CD8-positive, alpha-beta memory T cell (primary cell): Measurements from ENCODE around the gene PDZD2. TPM values are rescaled to one million over a fixed set of nuclear protein-coding genes. Genes with fewer than 3 reads are reported as not detected.

Source experiments
- CTCF ChIA-PET: fragments of 350-600 bp; sonication (Branson Sonifier 250); formaldehyde crosslinking; loops from one replicate; lab custom pipeline; 2021; ENCODE audit warnings: antibody characterized with exemption; lab: Charles Lee
- POLR2A ChIA-PET: fragments of 350-600 bp; sonication (Branson Sonifier 250); formaldehyde crosslinking; loops from one replicate; lab custom pipeline; 2021; ENCODE audit warnings: antibody characterized with exemption; lab: Charles Lee
- DNase-seq, 5 donors: peaks; one replicate each; pipeline versions ENCODE4 v3.0.0 to v3.0.0-alpha.2; 2020 to 2022; ENCODE audit warnings: mixed read lengths in 1 of 5
- H3K27ac ChIP-seq: one replicate; pipeline ENCODE4 v1.7.0; 2013; ENCODE audit warnings: low read depth, mild to moderate bottlenecking, low read length, moderate library complexity
- H3K27me3 ChIP-seq: 2 replicates; pipeline ENCODE4 v1.7.0; 2013; ENCODE audit warnings: low read length, mild to moderate bottlenecking; ENCODE audit not compliant: insufficient read depth, poor library complexity, severe bottlenecking
- H3K36me3 ChIP-seq: 2 replicates; pipeline ENCODE4 v1.7.0; 2013; ENCODE audit warnings: mild to moderate bottlenecking, low read length, moderate library complexity; ENCODE audit not compliant: insufficient read depth
- H3K4me1 ChIP-seq: 2 replicates; pipeline ENCODE4 v1.7.0; 2013; ENCODE audit warnings: mild to moderate bottlenecking, low read length, moderate library complexity; ENCODE audit not compliant: insufficient read depth
- H3K4me3 ChIP-seq: 2 replicates; pipeline ENCODE4 v1.7.0; 2013; ENCODE audit warnings: mild to moderate bottlenecking, low read length
- H3K9me3 ChIP-seq: 2 replicates; pipeline ENCODE4 v1.7.0; 2013; ENCODE audit warnings: mild to moderate bottlenecking, low read length
- H3K27ac Mint-ChIP-seq, 8 donors: one replicate each; pipeline ENCODE4 v1.8.0; 2020 to 2021; ENCODE audit warnings: mixed read lengths in 8 of 8, mild to moderate bottlenecking in 6 of 8, inconsistent platforms in 3 of 8, moderate library complexity in 3 of 8
- H3K27me3 Mint-ChIP-seq, 2 donors: one replicate each; pipeline ENCODE4 v1.8.0; 2020 to 2021; ENCODE audit warnings: mixed read lengths in 2 of 2, mild to moderate bottlenecking in 1 of 2, moderate library complexity in 1 of 2
- H3K36me3 Mint-ChIP-seq, 3 donors: one replicate each; pipeline ENCODE4 v1.8.0; 2020 to 2021; ENCODE audit warnings: mixed read lengths in 3 of 3, inconsistent platforms in 1 of 3, mild to moderate bottlenecking in 1 of 3
- H3K4me1 Mint-ChIP-seq, 3 donors: one replicate each; pipeline ENCODE4 v1.8.0; 2020 to 2021; ENCODE audit warnings: mixed read lengths in 3 of 3, inconsistent platforms in 1 of 3, mild to moderate bottlenecking in 1 of 3
- H3K4me3 Mint-ChIP-seq, 7 donors: one replicate each; pipeline ENCODE4 v1.8.0; 2020 to 2021; ENCODE audit warnings: mixed read lengths in 7 of 7, mild to moderate bottlenecking in 6 of 7, moderate library complexity in 4 of 7, inconsistent platforms in 2 of 7
- H3K9me3 Mint-ChIP-seq, 5 donors: one replicate each; pipeline ENCODE4 v1.8.0; 2020 to 2022; ENCODE audit warnings: mixed read lengths in 5 of 5, mild to moderate bottlenecking in 3 of 5, moderate library complexity in 2 of 5, inconsistent platforms in 1 of 5
- polyA plus RNA-seq: library from polyadenylated mRNA; unstranded; fragments of 300-500 nt; fragmentation: Illumina TruSeq; gene quantifications from one replicate; pipeline ENCODE4 v1.2.3, GENCODE V29; 2021
- total RNA-seq, 2 experiments: library from RNA; stranded (reverse); gene quantifications; one replicate each; pipeline ENCODE4 v1.2.3, GENCODE V29; 2021

PDZD2 gene
- total and polyA plus RNA-seq, 3 experiments from 2014 or later, result 0.15 to 0.40 (median 0.27) TPM

DNA sequence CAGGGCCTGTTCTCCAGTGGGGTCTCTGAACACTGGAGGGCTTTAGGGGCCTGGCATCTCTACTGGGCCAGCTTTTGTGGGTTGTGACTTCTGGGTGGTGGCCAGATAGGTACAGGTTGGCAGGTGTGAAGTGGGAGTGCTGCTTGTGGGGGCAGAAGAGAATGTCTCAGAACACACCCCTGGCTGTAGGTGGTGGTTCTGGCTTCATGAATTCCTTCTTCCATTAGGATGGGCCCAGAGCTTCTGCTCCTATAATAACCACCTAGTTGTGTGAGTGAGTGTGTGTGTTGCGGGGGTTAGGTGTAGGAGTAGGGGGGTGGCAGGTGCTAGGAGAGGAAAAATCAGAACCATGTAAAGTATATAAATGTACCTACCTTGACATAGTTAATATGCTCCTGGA is 1.6 kb downstream of the PDZD2 start:
- POLR2A ChIA-PET, result no interaction called here
- no peak overlapping the region for H3K4me3 ChIP-seq
- no peaks in the 10 kb centered on the region for H3K36me3 ChIP-seq
- H3K27me3 Mint-ChIP-seq, result peaks cover 6 to 22% of the 10 kb centered on the region in 2 donors
- peaks cover 3 to 17% (median 7%) of the 10 kb centered on the region in 3 donors for H3K4me1 Mint-ChIP-seq
- CTCF ChIA-PET, result no interaction called here
- no peaks in the 10 kb centered on the region for H3K9me3 ChIP-seq
- peaks cover 7% of the 10 kb centered on the region for H3K4me1 ChIP-seq
- no peaks in the 10 kb centered on the region for H3K9me3 Mint-ChIP-seq
- no peak for DNase-seq
- H3K27ac ChIP-seq, result no peak overlapping the region
- H3K4me3 Mint-ChIP-seq, result peak overlapping the region in 1 of 7 donors; percentile 0
- no peak overlapping the region for H3K27ac Mint-ChIP-seq
- H3K36me3 Mint-ChIP-seq, result no peaks in the 10 kb centered on the region
- H3K27me3 ChIP-seq, result peaks cover 5% of the 10 kb centered on the region

DNA sequence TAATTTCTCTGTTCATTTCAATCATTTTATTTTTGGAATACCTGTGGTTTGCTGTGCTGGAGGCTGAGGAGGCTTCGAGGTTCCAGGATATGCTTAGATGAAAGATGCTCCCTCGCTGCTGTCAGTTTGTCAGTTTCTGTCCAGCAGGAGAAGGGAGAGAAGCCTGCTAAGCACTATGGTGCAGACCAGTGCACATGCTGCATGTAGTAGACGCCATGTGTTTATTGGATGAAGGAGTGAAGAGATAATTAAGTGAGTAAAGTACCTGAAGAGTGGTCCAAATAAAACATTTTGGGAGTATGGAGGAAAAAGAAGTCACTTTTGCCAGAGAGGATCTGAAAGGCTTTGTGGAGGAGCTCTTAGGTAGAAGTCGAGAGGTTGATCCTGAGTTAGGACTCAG is 2.1 kb downstream of the PDZD2 start:
- CTCF ChIA-PET, result no interaction called here
- POLR2A ChIA-PET, result no interaction called here
- H3K27me3 ChIP-seq, result peaks cover 5% of the 10 kb centered on the region
- no peak overlapping the region for H3K27ac Mint-ChIP-seq
- H3K27ac ChIP-seq, result no peak overlapping the region
- peaks cover 7% of the 10 kb centered on the region for H3K4me1 ChIP-seq
- no peaks in the 10 kb centered on the region for H3K9me3 Mint-ChIP-seq
- peaks cover 6 to 22% of the 10 kb centered on the region in 2 donors for H3K27me3 Mint-ChIP-seq
- H3K4me1 Mint-ChIP-seq, result peaks cover 3 to 17% (median 7%) of the 10 kb centered on the region in 3 donors
- H3K36me3 ChIP-seq, result no peaks in the 10 kb centered on the region
- DNase-seq, result no peak
- H3K36me3 Mint-ChIP-seq, result no peaks in the 10 kb centered on the region
- no peak overlapping the region for H3K4me3 ChIP-seq
- H3K4me3 Mint-ChIP-seq, result no peak overlapping the region
- H3K9me3 ChIP-seq, result no peaks in the 10 kb centered on the region

DNA sequence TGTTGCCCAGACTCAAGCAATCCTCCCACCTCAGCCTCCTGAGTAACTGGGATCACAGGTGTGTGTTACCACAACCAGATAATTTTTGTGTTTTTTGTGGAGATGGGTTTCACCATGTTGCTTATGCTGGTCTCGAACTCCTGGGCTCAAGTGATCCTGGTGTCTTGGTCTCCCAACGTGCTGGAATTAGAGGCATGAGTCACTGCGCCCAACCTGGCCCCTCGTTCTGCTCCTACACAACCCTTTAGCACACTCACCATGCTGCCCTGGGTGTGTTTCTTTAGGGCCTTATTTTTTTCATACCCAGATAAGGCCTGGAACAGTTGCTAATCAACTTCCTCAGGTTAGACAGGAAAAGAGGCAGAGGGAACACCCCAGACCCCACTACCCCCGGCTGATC is 2.6 kb downstream of the PDZD2 start:
- DNase-seq, result no peak
- Histone ChIP-seq H3K36me3 (no peaks in the 10 kb centered on the region), H3K4me1 (peaks cover 7% of the 10 kb centered on the region), H3K27me3 (peaks cover 5% of the 10 kb centered on the region), H3K27ac (no peak overlapping the region), H3K9me3 (no peaks in the 10 kb centered on the region), H3K4me3 (no peak overlapping the region)
- peaks cover 3 to 17% (median 7%) of the 10 kb centered on the region in 3 donors for H3K4me1 Mint-ChIP-seq
- H3K4me3 Mint-ChIP-seq, result no peak overlapping the region
- POLR2A ChIA-PET, result no interaction called here
- H3K27me3 Mint-ChIP-seq, result peaks cover 6 to 21% of the 10 kb centered on the region in 2 donors
- H3K9me3 Mint-ChIP-seq, result no peaks in the 10 kb centered on the region
- H3K36me3 Mint-ChIP-seq, result no peaks in the 10 kb centered on the region
- CTCF ChIA-PET, result no interaction called here
- H3K27ac Mint-ChIP-seq, result no peak overlapping the region

GRCh38 chr5:31645420-31646081 is 6.6 kb downstream of the PDZD2 start:
- Histone ChIP-seq H3K36me3 (no peaks in the 10 kb centered on the region), H3K27ac (no peak overlapping the region), H3K27me3 (peaks cover 1% of the 10 kb centered on the region), H3K9me3 (no peaks in the 10 kb centered on the region), H3K4me1 (no peaks in the 10 kb centered on the region), H3K4me3 (no peak overlapping the region)
- Mint-ChIP-seq H3K4me1 (no peaks in the 10 kb centered on the region), H3K27ac (peak overlapping the region in 1 of 8 donors; percentile 35), H3K36me3 (no peaks in the 10 kb centered on the region), H3K27me3 (peaks cover 0 to 7% of the 10 kb centered on the region in 2 donors), H3K9me3 (peaks cover 0 to 4% (median 0%) of the 10 kb centered on the region in 5 donors), H3K4me3 (no peak overlapping the region)
- POLR2A ChIA-PET, result no interaction called here
- no peak for DNase-seq
- CTCF ChIA-PET, result no interaction called here

DNA sequence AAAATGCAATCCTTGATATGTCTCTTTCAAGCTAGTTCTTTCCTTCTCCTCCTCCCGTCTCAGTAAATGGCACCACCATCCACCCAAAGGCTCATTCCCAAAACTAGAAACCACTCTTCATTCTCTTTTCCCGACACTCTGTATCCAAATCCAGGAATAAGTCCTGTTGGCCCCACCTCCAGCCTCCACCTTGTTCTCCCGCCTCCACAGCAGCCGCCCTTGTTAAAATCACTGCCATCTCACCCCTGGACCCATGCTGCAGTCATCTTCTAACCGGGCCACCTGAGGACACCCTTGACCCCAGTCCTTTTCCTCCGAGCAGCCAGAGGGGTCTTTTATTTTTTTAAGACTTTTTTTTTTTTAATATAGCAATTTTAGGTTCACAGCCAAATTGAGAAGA is 9.4 kb downstream of the PDZD2 start:
- POLR2A ChIA-PET, result no interaction called here
- peaks cover 0 to 4% (median 0%) of the 10 kb centered on the region in 5 donors for H3K9me3 Mint-ChIP-seq
- H3K4me3 Mint-ChIP-seq, result no peak overlapping the region
- H3K4me1 ChIP-seq, result no peaks in the 10 kb centered on the region
- peaks cover 0 to 6% of the 10 kb centered on the region in 2 donors for H3K27me3 Mint-ChIP-seq
- no peak overlapping the region for H3K27ac ChIP-seq
- peak overlapping the region in 1 of 8 donors; percentile 39 for H3K27ac Mint-ChIP-seq
- H3K27me3 ChIP-seq, result no peaks in the 10 kb centered on the region
- H3K36me3 ChIP-seq, result no peaks in the 10 kb centered on the region
- H3K4me1 Mint-ChIP-seq, result no peaks in the 10 kb centered on the region
- no peak overlapping the region for H3K4me3 ChIP-seq
- DNase-seq, result no peak
- CTCF ChIA-PET, result no interaction called here
- no peaks in the 10 kb centered on the region for H3K9me3 ChIP-seq
- no peaks in the 10 kb centered on the region for H3K36me3 Mint-ChIP-seq

DNA sequence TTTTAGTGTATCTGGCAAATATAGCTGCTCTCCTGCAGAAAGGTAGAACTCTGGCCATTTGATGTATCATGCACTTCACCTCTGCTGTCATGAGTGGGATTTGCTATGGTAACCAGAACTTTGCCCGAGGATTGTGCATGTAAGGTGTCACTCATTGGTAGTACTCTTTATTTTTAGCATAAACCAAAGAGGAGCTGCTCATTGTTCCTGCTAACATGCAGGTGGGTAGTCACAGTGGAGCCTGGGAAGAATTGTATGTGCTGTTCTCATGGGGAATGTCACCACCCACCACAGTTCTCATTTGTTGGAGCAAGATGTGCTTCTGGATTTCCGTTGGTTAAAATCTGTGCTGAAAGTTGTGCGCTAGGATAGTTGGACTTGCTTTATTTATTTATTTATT is 12.3 kb downstream of the PDZD2 start:
- peaks cover 0 to 7% (median 0%) of the 10 kb centered on the region in 5 donors for H3K9me3 Mint-ChIP-seq
- POLR2A ChIA-PET, result no interaction called here

GRCh38 chr5:31655491-31655890 is 16.6 kb downstream of the PDZD2 start:
- H3K4me3 ChIP-seq, result no peak overlapping the region
- CTCF ChIA-PET, result no interaction called here
- Mint-ChIP-seq H3K27ac (no peak overlapping the region), H3K4me3 (no peak overlapping the region), H3K4me1 (no peaks in the 10 kb centered on the region), H3K27me3 (peaks cover 12 to 33% of the 10 kb centered on the region in 2 donors), H3K36me3 (no peaks in the 10 kb centered on the region), H3K9me3 (peaks cover 0 to 3% (median 0%) of the 10 kb centered on the region in 5 donors)
- no peaks in the 10 kb centered on the region for H3K27me3 ChIP-seq
- H3K9me3 ChIP-seq, result no peaks in the 10 kb centered on the region
- no peak overlapping the region for H3K27ac ChIP-seq
- POLR2A ChIA-PET, result no interaction called here
- H3K4me1 ChIP-seq, result no peaks in the 10 kb centered on the region
- no peak for DNase-seq
- H3K36me3 ChIP-seq, result no peaks in the 10 kb centered on the region

More for the DNA sequence above, 12.3 kb downstream of the PDZD2 start:
- CTCF ChIA-PET, result no interaction called here
- Mint-ChIP-seq H3K27ac (no peak overlapping the region), H3K4me3 (no peak overlapping the region), H3K27me3 (peaks cover 8 to 9% of the 10 kb centered on the region in 2 donors), H3K36me3 (no peaks in the 10 kb centered on the region), H3K4me1 (no peaks in the 10 kb centered on the region)
- H3K27me3 ChIP-seq, result no peaks in the 10 kb centered on the region
- no peaks in the 10 kb centered on the region for H3K36me3 ChIP-seq
- H3K27ac ChIP-seq, result no peak overlapping the region
- H3K9me3 ChIP-seq, result no peaks in the 10 kb centered on the region
- no peak overlapping the region for H3K4me3 ChIP-seq
- H3K4me1 ChIP-seq, result no peaks in the 10 kb centered on the region
- DNase-seq, result no peak

DNA sequence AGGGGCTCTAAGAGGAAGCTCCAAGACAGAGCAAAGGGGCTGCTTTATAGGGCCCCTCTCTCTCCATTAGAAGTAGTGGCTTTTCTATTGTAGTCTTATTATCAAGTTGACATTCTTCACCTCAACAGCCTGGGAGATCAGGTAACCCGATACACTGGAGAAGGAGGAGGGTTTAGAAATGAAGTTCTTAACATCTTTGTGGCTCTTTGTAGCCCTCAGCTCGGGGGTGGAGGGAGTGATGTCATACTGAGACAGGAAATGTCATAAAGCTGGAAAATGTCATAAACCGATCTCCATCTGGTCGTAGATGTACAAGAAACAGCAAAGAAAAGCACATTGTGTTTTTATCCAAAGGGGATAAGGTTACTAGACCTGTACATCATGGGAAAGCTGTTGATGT is 17.9 kb downstream of the PDZD2 start:
- peaks cover 0 to 3% (median 0%) of the 10 kb centered on the region in 5 donors for H3K9me3 Mint-ChIP-seq
- H3K27me3 ChIP-seq, result no peaks in the 10 kb centered on the region
- no peaks in the 10 kb centered on the region for H3K9me3 ChIP-seq
- H3K27ac ChIP-seq, result no peak overlapping the region
- H3K36me3 ChIP-seq, result no peaks in the 10 kb centered on the region
- no peaks in the 10 kb centered on the region for H3K4me1 Mint-ChIP-seq
- no peak overlapping the region for H3K4me3 Mint-ChIP-seq
- H3K4me1 ChIP-seq, result no peaks in the 10 kb centered on the region
- POLR2A ChIA-PET, result no interaction called here
- H3K27ac Mint-ChIP-seq, result no peak overlapping the region
- DNase-seq, result no peak
- CTCF ChIA-PET, result no interaction called here
- H3K27me3 Mint-ChIP-seq, result peaks cover 12 to 33% of the 10 kb centered on the region in 2 donors
- no peak overlapping the region for H3K4me3 ChIP-seq
- H3K36me3 Mint-ChIP-seq, result no peaks in the 10 kb centered on the region
